HG03342 (cell line): ENCODE measurements around the gene KREMEN1.
"Not testable (repeated sequence)": the region's sequence is repeated elsewhere in the genome, so short reads cannot be mapped to it uniquely, and the experiment has no call there.

Experiments
- ATAC-seq: cut with Tn5 transposase; IDR thresholded peaks from one replicate; pipeline ENCODE4 v1.9.1; 2021; ENCODE audit warnings: mild to moderate bottlenecking, moderate library complexity; ENCODE audit not compliant: unreplicated experiment

KREMEN1 gene, protein sequence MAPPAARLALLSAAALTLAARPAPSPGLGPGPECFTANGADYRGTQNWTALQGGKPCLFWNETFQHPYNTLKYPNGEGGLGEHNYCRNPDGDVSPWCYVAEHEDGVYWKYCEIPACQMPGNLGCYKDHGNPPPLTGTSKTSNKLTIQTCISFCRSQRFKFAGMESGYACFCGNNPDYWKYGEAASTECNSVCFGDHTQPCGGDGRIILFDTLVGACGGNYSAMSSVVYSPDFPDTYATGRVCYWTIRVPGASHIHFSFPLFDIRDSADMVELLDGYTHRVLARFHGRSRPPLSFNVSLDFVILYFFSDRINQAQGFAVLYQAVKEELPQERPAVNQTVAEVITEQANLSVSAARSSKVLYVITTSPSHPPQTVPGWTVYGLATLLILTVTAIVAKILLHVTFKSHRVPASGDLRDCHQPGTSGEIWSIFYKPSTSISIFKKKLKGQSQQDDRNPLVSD

DNA sequence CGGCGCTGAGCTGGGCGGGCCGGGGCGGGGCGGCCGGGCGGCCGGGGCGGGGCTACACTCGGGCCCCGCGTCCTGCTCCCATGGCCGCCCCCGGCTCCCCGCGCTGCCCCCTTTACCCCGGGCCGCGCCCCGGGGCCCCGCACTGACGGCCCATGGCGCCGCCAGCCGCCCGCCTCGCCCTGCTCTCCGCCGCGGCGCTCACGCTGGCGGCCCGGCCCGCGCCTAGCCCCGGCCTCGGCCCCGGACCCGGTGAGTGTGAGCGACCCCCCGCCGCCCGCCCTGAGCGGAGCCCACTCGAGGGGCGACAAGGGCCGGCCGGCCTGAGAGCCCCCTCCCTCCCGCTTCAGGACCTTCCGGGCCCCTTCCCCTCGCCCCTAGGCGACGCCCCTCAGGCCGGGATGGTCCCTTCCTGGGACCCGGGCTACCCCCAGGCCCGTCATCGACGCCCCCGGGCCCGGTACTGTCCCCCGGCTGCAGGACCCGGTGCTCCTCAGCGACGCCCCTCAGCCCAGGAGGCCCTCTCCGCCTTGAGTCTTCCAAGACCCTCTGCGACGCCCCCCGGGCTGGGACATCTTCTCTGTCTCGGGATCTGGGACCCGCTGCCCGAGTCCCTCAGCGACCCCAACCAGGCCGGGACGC, at the start of gene KREMEN1:
TSS of gene KREMEN1 (plus strand) at position 57 of the 639 bp plus-strand sequence. CDS start at position 153, 96 bp downstream.
- no peak for ATAC-seq

GRCh38 chr22:29023172-29023796, 49.6 kb upstream of the KREMEN1 start:
- ATAC-seq, result no peak

GRCh38 chr22:29026579-29026978, 46.3 kb upstream of the KREMEN1 start:
- ATAC-seq, result no peak

DNA sequence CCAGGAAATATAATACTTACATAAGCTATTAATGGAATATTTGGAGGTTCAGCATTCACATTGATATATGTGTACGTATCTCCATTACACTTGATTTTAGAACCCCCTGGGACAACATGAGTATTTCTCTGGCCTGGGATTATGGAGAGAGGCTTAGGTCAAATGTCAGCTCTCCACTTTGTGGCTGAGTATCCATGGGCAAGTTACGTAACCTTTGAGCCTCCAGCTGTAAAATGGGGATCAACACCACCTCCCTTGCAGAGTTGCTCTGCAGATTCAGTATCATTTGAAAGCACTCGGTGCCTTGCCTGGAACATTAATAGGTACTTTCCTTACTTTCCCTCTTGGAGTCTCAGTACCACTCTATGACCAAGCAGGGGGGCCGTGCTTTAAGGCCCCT, 44.4 kb upstream of the KREMEN1 start:
- no peak for ATAC-seq

GRCh38 chr22:29029202-29030000, 43.4 kb upstream of the KREMEN1 start:
- no peak for ATAC-seq

- ATAC-seq, result no peak
These were observed 42.7 kb upstream of the KREMEN1 start for GRCh38 chr22:29030016-29030617.

GRCh38 chr22:29030618-29031226, 42.1 kb upstream of the KREMEN1 start:
- ATAC-seq, result no peak

DNA sequence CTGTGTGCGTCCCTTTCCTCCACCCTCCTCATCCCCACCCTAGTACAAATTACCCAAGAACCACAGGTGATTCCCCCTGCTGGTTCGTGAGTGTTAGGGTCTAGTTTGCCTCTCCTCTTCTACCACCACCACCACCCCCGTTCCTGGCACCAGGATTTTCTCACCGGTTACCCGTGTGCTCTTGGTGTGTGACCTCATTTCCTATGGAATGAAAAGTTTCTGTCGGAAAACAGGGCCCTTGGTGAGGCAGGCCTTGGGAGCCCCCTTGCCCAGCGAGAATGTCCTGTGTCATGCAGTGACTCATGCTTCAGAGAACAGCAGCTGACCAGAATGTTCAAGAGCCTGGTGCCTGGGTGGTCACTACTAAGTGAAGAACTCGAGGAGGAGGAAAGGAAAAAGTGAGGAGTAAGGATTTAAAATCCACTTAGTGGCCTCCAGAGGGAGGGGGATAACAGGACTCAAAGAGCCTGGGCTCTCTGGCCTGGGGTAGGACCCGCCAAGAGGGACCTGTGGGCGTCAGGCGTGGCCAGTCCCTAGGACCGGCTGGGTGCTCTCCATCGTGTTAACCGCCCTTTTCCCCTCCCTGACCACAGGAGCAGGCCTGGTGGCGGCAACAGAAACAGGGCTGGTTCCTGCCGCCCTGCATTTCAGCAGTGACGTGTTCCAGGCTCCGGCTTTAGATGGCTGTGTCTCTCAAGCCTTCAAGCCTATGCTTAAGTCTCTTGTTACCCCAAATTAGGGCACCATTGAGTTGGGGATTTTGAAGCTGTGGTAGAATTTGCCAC, 41.4 kb upstream of the KREMEN1 start:
- no peak for ATAC-seq

- ATAC-seq, result no peak
These were observed 40.8 kb upstream of the KREMEN1 start for GRCh38 chr22:29032014-29032475.

DNA sequence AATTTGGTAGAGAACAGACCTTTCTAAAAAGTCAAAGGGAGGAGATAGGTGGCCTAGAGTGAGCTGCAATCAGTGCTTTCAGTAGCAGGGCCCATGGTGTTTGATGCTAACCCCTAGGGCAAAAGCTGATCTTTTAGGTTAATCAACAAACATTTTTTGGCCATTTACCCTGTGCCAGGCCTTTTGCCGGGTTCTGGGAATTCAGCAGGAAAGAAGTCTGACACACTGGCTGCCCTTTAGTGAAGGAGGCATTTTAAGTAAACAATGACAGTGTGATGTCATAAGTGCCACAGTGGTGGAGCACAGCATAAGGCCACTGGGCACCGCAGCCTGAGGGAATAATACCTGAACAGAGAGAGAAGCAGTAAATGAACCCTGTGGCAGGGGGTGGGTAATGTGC, 40.3 kb upstream of the KREMEN1 start:
- no peak for ATAC-seq

- no peak for ATAC-seq
These were observed 35.4 kb upstream of the KREMEN1 start for GRCh38 chr22:29037340-29037932.

DNA sequence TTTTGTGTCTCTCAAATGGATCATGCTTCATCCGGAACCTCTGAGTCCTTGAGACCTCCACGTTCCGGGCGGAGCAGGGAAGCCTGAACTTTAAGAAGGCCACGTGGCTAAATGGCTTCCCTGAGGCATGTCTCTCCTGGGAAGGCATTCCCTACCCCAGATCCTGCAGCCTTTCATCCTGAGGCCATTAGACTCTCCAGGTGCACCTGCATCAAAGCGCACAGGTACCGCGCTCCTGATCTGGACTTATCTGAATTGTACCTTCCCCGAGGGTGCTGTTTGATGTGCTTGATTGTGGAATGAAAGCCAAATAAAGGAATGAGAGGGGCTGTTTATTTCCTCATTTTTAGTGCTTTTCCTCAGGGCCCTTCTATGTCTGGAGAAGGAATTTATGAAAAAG, 33.7 kb upstream of the KREMEN1 start:
- ATAC-seq, result no peak

DNA sequence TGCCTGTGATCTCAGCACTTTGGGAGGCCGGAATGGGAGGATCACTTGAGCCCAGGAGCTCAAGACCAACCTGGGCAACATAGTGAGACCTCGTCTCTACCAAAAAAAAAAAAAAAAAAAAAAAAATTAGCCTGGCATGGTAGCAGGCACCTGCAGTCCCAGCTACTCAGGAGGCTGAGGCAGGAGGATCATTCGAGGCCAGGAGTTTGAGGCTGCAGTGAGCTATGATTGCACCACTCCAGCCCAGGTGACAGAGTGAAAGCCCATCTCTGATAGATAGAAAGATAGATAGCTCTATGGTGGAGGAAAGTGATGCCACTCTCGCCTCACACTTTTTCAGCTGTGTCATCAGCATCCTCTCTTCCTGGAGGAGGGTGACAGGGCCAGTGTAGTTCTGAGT, 33.2 kb upstream of the KREMEN1 start:
- ATAC-seq, result not testable (repeated sequence)

- ATAC-seq, result no peak
These were observed 32.2 kb upstream of the KREMEN1 start for GRCh38 chr22:29040385-29041275.

DNA sequence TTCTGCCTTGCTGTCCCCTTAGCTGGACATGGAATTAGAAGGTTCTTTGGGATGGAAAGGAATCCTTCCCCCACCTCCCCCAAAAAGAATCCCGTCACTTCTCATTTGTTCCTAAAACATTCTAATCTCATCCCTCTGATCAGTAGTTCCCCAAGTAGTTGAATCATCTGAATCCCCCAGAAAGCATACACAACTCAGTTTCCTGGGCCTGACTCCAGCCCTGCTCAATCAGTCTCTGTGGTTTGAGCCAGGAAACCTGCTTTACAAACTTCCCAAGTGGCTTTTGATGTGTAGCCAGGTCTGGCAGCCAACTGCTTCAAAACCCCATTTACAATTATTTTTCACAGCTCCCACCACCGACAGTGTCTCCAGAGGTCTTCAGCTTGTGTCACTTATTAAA, 31.4 kb upstream of the KREMEN1 start:
- ATAC-seq, result no peak

- ATAC-seq, result no peak
These were observed 28.8 kb upstream of the KREMEN1 start for GRCh38 chr22:29043906-29044575.

DNA sequence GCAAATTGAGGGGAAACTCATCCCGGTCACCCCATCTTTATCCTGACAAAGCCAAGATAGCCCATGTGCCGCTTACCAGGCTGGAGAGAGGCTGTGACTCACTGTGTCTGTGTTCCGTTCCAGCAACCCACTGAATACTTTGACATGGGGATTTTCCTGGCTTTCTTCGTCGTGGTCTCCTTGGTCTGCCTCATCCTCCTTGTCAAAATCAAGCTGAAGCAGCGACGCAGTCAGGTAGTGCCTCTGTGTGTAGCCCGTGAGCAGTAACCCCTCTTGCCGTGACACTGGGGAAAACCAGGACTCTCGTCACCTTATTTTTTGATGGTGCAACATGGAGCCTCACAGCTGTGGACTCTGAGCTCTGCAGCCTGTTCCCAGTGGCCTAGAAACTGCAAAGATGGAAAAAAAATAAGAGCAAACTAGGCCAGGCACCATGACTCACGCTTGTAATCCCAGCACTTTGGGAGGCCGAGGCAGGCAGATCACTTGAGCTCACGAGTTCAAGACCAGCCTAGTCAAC, 28.1 kb upstream of the KREMEN1 start:
- ATAC-seq, result no peak
